ENCODE data around the gene SPATA12. TPM values are rescaled to one million over a fixed set of nuclear protein-coding genes. Genes with fewer than 3 reads are reported as not detected.

Gene SPATA12
- polyA plus RNA-seq, 1 donor: not detected

DNA sequence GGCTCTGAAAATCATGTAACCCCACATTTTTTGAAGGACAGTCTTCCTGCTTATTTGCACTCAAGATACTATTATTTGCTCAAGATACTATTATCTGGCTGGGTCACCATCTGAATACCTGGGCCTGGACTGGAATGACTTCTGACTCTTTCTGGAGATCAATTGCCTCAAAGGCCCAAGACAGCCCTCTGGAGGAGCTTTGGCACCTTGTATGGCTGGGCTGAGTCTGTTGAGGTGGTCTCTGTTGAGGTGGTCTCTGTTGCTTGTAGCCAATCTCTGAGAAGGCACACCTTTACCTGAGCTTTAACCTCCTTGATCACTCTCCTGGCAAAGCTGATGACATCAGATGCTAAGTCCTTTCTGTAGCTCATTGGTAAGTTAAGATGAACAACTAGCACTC is 33.0 kb downstream of the SPATA12 start:
- no peaks in the 10 kb centered on the region for H3K27me3 ChIP-seq (ENCODE audit: control insufficient read depth, insufficient read depth, low read length)
- H3K27ac ChIP-seq (ENCODE audit: low read length): no peak overlapping the region
- no peak overlapping the region for H3K4me3 ChIP-seq (ENCODE audit: low read length)
- no peaks in the 10 kb centered on the region for H3K9me3 ChIP-seq (ENCODE audit: control insufficient read depth, low read depth, low read length)
- DNase-seq: no peak
- peaks cover 7% of the 10 kb centered on the region for H3K36me3 ChIP-seq (ENCODE audit: control insufficient read depth, insufficient read depth, low read length)
- H3K4me1 ChIP-seq (ENCODE audit: control insufficient read depth, insufficient read depth, low read length): no peaks in the 10 kb centered on the region

GRCh38 chr3:57093971-57094535 is 33.6 kb downstream of the SPATA12 start:
- Histone ChIP-seq H3K27ac (ENCODE audit: low read length) (no peak overlapping the region), H3K4me1 (ENCODE audit: control insufficient read depth, insufficient read depth, low read length) (no peaks in the 10 kb centered on the region), H3K36me3 (ENCODE audit: control insufficient read depth, insufficient read depth, low read length) (peaks cover 8% of the 10 kb centered on the region), H3K9me3 (ENCODE audit: control insufficient read depth, low read depth, low read length) (no peaks in the 10 kb centered on the region), H3K27me3 (ENCODE audit: control insufficient read depth, insufficient read depth, low read length) (no peaks in the 10 kb centered on the region), H3K4me3 (ENCODE audit: low read length) (no peak overlapping the region)
- 70% methylated on average over 6 of the region's 6 CpGs for WGBS (ENCODE audit: insufficient coverage, low lambda C conversion rate)
- DNase-seq: no peak

DNA sequence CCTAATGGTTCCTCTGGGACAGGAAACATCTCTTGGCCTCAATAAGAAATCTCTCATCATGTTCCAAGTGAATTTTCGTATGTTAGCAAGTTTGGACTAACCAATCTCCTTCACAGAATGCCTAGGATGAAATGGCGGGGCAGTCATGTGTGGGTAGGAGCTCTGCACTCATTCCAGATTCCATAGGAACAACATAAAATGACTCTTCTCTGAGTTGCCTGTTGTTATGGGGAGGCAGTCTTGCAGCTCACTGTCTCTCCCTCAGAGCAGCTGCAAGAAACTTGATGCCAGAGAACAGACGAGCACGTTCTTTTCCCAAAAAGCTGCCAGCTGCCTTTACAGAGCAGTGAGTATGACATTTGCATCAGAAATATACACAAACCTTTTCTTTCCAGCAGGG is 34.1 kb downstream of the SPATA12 start:
- Histone ChIP-seq H3K4me1 (ENCODE audit: control insufficient read depth, insufficient read depth, low read length) (no peaks in the 10 kb centered on the region), H3K4me3 (ENCODE audit: low read length) (no peak overlapping the region), H3K9me3 (ENCODE audit: control insufficient read depth, low read depth, low read length) (no peaks in the 10 kb centered on the region), H3K27ac (ENCODE audit: low read length) (no peak overlapping the region), H3K27me3 (ENCODE audit: control insufficient read depth, insufficient read depth, low read length) (no peaks in the 10 kb centered on the region), H3K36me3 (ENCODE audit: control insufficient read depth, insufficient read depth, low read length) (peaks cover 8% of the 10 kb centered on the region)
- WGBS (ENCODE audit: insufficient coverage, low lambda C conversion rate): no CpG with 5 or more reads among the region's 4 CpGs
- no peak for DNase-seq

GRCh38 chr3:57095363-57095762 is 34.9 kb downstream of the SPATA12 start:
- no peaks in the 10 kb centered on the region for H3K9me3 ChIP-seq (ENCODE audit: control insufficient read depth, low read depth, low read length)
- DNase-seq: no peak
- no CpG with 5 or more reads among the region's 5 CpGs for WGBS (ENCODE audit: insufficient coverage, low lambda C conversion rate)
- no peak overlapping the region for H3K4me3 ChIP-seq (ENCODE audit: low read length)
- H3K36me3 ChIP-seq (ENCODE audit: control insufficient read depth, insufficient read depth, low read length): peaks cover 8% of the 10 kb centered on the region
- H3K27me3 ChIP-seq (ENCODE audit: control insufficient read depth, insufficient read depth, low read length): no peaks in the 10 kb centered on the region
- H3K4me1 ChIP-seq (ENCODE audit: control insufficient read depth, insufficient read depth, low read length): no peaks in the 10 kb centered on the region
- no peak overlapping the region for H3K27ac ChIP-seq (ENCODE audit: low read length)

GRCh38 chr3:57097536-57097935 is 37.1 kb downstream of the SPATA12 start:
- WGBS (ENCODE audit: insufficient coverage, low lambda C conversion rate): 100% methylated on average over 1 of the region's 23 CpGs
- H3K4me3 ChIP-seq (ENCODE audit: low read length): no peak overlapping the region
- H3K27ac ChIP-seq (ENCODE audit: low read length): no peak overlapping the region
- H3K4me1 ChIP-seq (ENCODE audit: control insufficient read depth, insufficient read depth, low read length): no peaks in the 10 kb centered on the region
- no peaks in the 10 kb centered on the region for H3K27me3 ChIP-seq (ENCODE audit: control insufficient read depth, insufficient read depth, low read length)
- no peak for DNase-seq
- H3K36me3 ChIP-seq (ENCODE audit: control insufficient read depth, insufficient read depth, low read length): peaks cover 8% of the 10 kb centered on the region
- no peaks in the 10 kb centered on the region for H3K9me3 ChIP-seq (ENCODE audit: control insufficient read depth, low read depth, low read length)

DNA sequence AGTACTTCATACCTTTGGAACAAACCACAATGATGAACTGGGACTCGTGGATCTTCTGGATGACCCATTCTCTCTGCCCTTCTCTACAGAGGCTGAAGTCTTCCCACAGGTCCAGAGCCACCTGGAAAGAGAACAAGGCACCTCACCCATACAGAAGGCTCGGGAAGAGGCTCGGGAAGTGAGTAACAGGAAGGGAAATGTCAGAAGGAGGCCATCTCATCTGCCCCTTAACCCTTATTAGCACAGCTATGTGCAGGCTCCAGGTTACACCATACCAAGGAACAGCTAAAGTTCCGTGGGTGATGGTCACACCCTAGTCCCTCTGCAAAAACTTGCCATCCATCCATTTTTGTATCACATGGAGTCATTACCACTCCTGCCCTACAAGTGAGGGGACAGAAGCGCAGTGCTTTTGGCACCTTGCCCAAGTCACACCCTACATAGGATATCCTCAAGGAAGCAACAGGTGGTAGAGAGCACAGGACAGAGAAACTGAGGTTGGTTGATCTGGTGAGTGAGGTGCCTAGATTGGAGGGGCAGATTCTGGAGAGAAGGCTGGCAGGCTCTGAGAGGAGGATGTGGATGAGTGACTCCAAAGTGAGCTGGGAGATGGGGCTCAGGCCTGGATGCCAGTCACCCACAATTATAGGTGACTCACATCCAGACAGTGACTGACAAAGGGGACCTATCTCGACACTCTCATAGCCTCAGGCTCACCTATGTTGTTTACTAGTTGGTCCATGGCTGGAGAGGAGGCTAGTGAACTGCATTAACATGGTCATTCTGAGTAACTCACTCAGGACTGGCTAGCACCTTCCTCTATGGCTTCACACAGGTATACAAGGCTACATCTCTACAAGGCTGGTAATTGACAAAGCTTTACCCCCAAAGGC is 38.2 kb downstream of the SPATA12 start:
- no peaks in the 10 kb centered on the region for H3K9me3 ChIP-seq (ENCODE audit: control insufficient read depth, low read depth, low read length)
- H3K4me1 ChIP-seq (ENCODE audit: control insufficient read depth, insufficient read depth, low read length): no peaks in the 10 kb centered on the region
- no peaks in the 10 kb centered on the region for H3K27me3 ChIP-seq (ENCODE audit: control insufficient read depth, insufficient read depth, low read length)
- no CpG with 5 or more reads among the region's 6 CpGs for WGBS (ENCODE audit: insufficient coverage, low lambda C conversion rate)
- DNase-seq: no peak
- no peak overlapping the region for H3K4me3 ChIP-seq (ENCODE audit: low read length)
- peaks cover 8% of the 10 kb centered on the region for H3K36me3 ChIP-seq (ENCODE audit: control insufficient read depth, insufficient read depth, low read length)
- no peak overlapping the region for H3K27ac ChIP-seq (ENCODE audit: low read length)

DNA sequence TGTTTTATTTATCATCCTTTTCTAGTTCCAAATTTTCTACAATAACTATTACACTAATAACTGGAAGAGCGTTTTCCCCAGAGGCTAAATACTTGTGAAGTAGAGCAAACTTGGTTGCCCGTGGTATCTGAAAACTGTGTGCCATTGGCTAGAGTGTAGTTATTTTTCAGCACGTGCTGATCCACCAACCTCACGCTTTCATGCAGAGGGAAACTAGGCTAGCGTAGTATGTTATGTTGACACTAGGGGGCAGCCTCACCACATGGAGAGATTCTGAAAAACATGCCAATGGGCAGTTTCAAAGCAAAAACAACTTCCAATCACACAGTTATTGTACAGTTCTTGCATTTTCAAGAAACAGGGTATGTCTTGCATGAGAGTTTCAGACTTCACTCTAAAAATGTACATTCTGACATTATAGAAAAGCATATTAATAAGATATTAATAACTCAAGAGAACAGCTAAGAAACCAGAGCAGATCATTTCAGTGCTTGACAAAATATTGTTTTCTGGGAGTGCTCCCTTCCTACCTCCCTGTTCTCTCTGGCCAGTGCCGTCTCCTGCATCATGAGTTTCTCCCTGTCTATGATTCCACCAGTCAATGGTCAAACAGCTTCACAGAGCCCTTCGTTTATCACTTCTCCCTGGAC is 39.7 kb downstream of the SPATA12 start:
- WGBS (ENCODE audit: insufficient coverage, low lambda C conversion rate): 47% methylated on average over 2 of the region's 7 CpGs
- no peaks in the 10 kb centered on the region for H3K9me3 ChIP-seq (ENCODE audit: control insufficient read depth, low read depth, low read length)
- H3K4me3 ChIP-seq (ENCODE audit: low read length): no peak overlapping the region
- H3K36me3 ChIP-seq (ENCODE audit: control insufficient read depth, insufficient read depth, low read length): peaks cover 8% of the 10 kb centered on the region
- H3K4me1 ChIP-seq (ENCODE audit: control insufficient read depth, insufficient read depth, low read length): no peaks in the 10 kb centered on the region
- H3K27ac ChIP-seq (ENCODE audit: low read length): no peak overlapping the region
- no peaks in the 10 kb centered on the region for H3K27me3 ChIP-seq (ENCODE audit: control insufficient read depth, insufficient read depth, low read length)
- peak; percentile 40 to 50 for DNase-seq

DNA sequence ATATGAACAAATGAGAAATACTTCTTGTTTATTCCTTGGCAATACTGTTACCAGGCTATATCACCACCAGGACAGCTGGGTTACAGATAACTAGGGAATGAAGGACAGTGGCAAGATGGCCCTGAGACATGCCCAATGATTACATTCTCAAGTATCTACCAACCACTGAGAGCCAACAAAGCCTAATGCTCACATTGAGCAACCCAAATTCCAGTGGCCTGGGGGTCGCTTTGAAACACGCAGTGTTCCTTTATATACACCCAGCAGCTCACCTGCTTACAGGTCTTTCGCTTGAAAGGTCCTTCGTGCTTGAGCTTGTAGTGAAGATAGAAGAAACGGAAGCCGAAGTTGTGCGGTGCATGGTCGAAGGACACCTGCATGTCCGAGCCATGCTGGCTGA is 45.1 kb downstream of the SPATA12 start:
- WGBS (ENCODE audit: insufficient coverage, low lambda C conversion rate): no CpG with 5 or more reads among the region's 9 CpGs
- Histone ChIP-seq H3K9me3 (ENCODE audit: control insufficient read depth, low read depth, low read length) (no peaks in the 10 kb centered on the region), H3K4me3 (ENCODE audit: low read length) (no peak overlapping the region), H3K27ac (ENCODE audit: low read length) (no peak overlapping the region), H3K27me3 (ENCODE audit: control insufficient read depth, insufficient read depth, low read length) (no peaks in the 10 kb centered on the region), H3K36me3 (ENCODE audit: control insufficient read depth, insufficient read depth, low read length) (peaks cover 3% of the 10 kb centered on the region), H3K4me1 (ENCODE audit: control insufficient read depth, insufficient read depth, low read length) (no peaks in the 10 kb centered on the region)
- DNase-seq: no peak

- no peaks in the 10 kb centered on the region for H3K27me3 ChIP-seq (ENCODE audit: control insufficient read depth, insufficient read depth, low read length)
- H3K27ac ChIP-seq (ENCODE audit: low read length): no peak overlapping the region
- peaks cover 3% of the 10 kb centered on the region for H3K36me3 ChIP-seq (ENCODE audit: control insufficient read depth, insufficient read depth, low read length)
- H3K4me1 ChIP-seq (ENCODE audit: control insufficient read depth, insufficient read depth, low read length): no peaks in the 10 kb centered on the region
- H3K4me3 ChIP-seq (ENCODE audit: low read length): no peak overlapping the region
- DNase-seq: no peak
- WGBS (ENCODE audit: insufficient coverage, low lambda C conversion rate): 100% methylated on average over 1 of the region's 8 CpGs
- no peaks in the 10 kb centered on the region for H3K9me3 ChIP-seq (ENCODE audit: control insufficient read depth, low read depth, low read length)
Measured at GRCh38 chr3:57108684-57109083, 48.2 kb downstream of the SPATA12 start.

DNA sequence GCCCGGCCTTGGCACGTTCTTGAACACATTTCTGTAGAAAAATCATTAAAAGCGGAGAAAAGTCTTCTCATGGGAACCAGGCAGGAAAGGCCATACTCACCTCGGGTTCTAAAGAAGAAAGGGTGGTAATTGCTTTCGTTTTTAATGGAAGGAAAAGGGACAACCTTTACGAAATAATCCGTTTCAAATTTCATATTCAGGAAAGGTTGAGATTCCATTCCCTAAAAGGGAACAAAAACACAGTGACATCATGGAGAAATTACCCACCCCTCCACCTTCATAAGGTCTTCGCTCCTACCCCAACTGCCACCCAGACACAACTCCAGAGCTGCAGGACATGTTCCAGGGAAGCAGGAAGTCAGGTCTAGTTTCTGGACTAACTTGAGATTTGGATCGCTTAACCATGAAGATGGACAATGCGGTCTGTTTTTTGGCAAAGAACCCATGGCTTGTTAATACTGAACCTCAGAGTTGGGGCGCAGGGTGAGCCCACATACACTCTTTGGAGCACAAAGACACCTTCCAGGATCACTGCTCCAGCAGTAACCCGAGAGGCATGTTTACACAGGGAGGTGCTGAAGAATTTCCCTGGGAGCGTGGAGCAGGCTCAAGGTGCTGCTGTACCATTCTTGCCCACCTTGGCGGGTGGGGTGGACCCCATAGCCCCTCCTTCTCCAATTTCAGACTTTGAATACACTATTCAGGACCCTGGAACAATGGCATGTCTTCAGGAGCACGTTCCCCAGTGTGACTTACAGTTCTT is 49.2 kb downstream of the SPATA12 start:
- DNase-seq: peak in 1 of 2 donors; percentile 11
- Histone ChIP-seq H3K27ac (ENCODE audit: low read length) (no peak overlapping the region), H3K36me3 (ENCODE audit: control insufficient read depth, insufficient read depth, low read length) (peaks cover 3% of the 10 kb centered on the region), H3K4me3 (ENCODE audit: low read length) (no peak overlapping the region), H3K9me3 (ENCODE audit: control insufficient read depth, low read depth, low read length) (no peaks in the 10 kb centered on the region), H3K27me3 (ENCODE audit: control insufficient read depth, insufficient read depth, low read length) (no peaks in the 10 kb centered on the region), H3K4me1 (ENCODE audit: control insufficient read depth, insufficient read depth, low read length) (no peaks in the 10 kb centered on the region)
- 90% methylated on average over 3 of the region's 15 CpGs for WGBS (ENCODE audit: insufficient coverage, low lambda C conversion rate)
